HEK293T (cell line): ENCODE data around the gene WDFY1.

ENCODE experiments used
- FOXM1 ChIP-seq: fragments of 450-650 bp; IDR thresholded peaks from 2 replicates; pipeline ENCODE4 v1.6.1; 2017; ENCODE audit warnings: mild to moderate bottlenecking, borderline replicate concordance
- HDGF ChIP-seq: fragments of 450-650 bp; IDR thresholded peaks from 2 replicates; pipeline ENCODE4 v1.6.1; 2017; ENCODE audit warnings: antibody characterized with exemption, borderline replicate concordance

DNA sequence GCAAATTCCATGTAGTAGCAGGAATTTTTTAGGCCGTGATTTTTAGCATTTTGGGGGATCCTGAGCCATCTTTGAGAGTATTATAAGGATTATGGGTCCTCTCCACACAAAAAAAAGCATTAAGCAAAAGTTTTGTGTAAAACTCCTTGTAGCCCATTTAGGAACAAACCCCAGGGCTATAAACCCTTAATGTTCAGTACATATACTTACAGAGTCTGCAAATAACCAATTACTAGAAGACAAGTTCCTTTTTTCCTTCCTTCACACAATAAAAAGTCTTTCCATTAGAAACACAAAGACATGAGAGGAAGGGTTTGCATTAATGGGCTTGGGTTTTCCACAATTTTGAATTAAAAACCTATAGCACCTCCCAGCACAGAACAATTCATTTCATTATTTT, 44.6 kb downstream of the WDFY1 start:
- TF ChIP-seq FOXM1 (no peak), HDGF (no peak)
